ENCODE measurements around the gene HES7.

Gene HES7

DNA sequence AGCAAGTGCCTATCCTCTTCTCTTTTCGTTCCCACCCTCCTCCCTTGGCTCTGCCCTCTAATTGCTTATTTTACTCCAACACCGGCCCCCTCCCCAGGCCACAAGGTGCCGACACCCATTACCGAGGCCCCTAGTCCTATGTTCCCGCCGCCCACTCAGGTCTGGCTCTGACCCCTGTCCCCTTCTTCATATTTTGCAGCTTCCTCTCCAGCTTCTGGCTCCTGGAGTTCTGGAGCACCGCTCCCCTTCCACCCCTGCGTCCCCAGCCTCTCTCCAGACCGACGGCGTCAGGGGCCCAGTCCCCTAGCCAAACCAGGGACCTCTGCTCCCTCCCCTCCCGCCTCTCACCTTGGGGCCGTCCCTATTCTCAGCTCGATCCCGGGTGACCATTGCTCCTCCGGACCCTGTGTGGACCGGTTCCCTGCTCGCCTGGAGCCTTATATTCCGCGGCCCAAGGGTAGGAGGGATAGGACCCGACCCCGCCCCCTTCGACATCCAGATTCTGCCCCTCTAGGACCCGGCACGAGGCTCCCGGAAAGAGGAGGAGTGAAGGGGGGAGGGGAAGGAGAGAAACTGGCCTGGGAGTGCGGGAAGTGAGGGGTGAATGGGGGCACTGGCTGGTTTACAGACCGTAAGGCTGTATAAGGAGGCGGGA, at the start of gene HES7:
Gene HES7 (minus strand): TSS at position 412 of the 655 bp plus-strand sequence. CDS start 22 bp downstream, at position 390.
- TF ChIP-seq CTCF (IDR thresholded peaks at IDR 0.05): no peak

DNA sequence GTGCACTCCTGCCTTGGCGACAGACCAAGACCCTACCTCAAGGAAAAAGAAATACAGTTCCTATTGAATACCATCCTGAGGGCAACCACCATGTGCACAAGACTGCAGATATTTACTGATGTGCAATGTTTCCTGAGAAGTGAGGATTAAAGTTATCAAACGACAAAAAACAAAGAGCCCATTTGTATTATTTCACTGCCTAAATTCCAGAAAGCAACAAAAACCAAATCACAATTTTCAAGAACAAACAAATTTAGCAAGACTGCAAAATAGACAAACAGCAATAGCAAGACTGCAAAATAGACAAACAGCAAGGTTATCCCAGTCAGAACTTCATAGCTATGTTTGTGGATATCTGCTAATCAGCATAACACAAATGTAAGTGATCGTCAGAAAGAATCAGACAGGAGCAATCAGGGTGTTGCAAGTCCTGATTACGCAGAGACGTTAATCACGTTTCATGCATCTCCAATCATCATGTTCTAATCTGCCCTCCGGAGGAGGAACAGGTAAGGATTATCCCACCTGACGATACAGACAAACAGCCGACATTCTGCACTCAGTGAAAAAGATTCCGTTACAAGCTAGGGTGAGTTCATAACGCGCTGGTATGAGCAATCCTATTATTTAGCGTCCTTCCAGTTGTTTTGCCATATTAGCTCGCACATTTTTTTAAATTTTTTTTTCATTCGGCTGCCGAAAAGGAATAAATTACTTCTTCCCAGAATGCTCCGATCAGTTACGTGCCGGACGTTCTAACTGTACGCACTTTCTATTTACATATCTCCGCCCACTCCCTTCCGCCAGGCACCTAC, 49.4 kb upstream of the HES7 start:
- no peak for TF ChIP-seq CTCF (IDR thresholded peaks at IDR 0.05)

- TF ChIP-seq CTCF (IDR thresholded peaks at IDR 0.05): no peak
Measured at GRCh38 chr17:8167526-8167925, 43.6 kb upstream of the HES7 start.

DNA sequence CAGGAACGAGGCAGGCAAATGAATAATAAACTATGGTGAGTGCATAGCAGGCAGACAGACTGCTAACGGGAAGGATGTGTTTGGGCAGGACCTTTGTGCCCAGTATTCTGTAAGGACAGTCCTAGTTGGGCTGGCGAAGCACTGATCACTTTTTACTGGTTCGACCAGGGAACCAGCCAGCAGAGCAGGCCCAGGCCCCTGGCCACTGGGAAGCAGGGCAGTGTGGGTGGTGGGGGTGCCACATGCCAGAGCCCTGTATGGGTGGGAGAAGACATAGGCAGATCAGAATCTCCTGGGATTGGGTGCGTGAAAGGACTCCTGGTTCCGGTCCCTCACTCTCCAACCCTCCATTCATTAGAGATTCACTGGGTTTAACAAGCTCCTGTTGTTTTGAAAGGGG, 42.8 kb upstream of the HES7 start:
- no peak for TF ChIP-seq CTCF (IDR thresholded peaks at IDR 0.05)

DNA sequence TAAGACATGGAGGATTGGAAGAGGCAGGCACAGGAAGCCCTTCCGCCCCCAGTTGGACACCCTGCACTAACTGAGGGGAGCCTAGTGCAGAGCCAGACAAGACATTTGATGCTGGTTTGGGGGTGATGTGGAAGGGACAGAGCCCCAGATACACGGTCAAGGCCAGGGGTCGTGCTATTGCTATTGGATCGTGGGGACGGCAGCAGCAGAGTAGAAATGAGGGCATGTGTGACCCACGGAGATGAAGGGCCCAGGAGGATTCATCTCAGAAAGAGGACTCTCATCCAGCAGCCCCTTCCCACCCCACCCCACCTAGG, 40.9 kb upstream of the HES7 start:
- TF ChIP-seq CTCF (IDR thresholded peaks at IDR 0.05): no peak

- TF ChIP-seq CTCF (IDR thresholded peaks at IDR 0.05): no peak
Measured at GRCh38 chr17:8163978-8164814, 40.3 kb upstream of the HES7 start.

Measured in LNCAP (cell line).